HepG2 (cell line): ENCODE results near the gene TMEM185A. TPM values are rescaled to one million over a fixed set of nuclear protein-coding genes. Genes with fewer than 3 reads are reported as not detected.

ENCODE experiments used
- ATAC-seq: fragments of 200-7000 bp; cut with Tn5 transposase; 3 replicates; pipeline ENCODE4 v1.9.1; 2020; ENCODE audit warnings: mild to moderate bottlenecking, moderate library complexity
- BruUV-seq: library from RNA; stranded (reverse); fragments of 400-500 nt; replicated peaks from 2 replicates; lab custom pipeline; 2021; lab: Mats Ljungman, UMichigan
- CTCF ChIA-PET: fragments of 300-600 bp; formaldehyde crosslinking; extraction: SDS; loops from one replicate; lab custom pipeline; 2021; ENCODE audit warnings: low total read pairs, inconsistent platforms, low intra/inter-chr PET ratio; lab: Yijun Ruan, JAX
- POLR2A ChIA-PET: fragments of 350-600 bp; sonication (Branson Sonifier 250); formaldehyde crosslinking; loops from one replicate; lab custom pipeline; 2020; ENCODE audit warnings: antibody characterized with exemption, inconsistent platforms; lab: Yijun Ruan, JAX
- DNase-seq: peaks from one replicate; pipeline ENCODE4 v3.0.0-alpha.2; 2015; ENCODE audit warnings: low spot score
- FAIRE-seq: peaks from 3 replicates; lab custom pipeline; 2011; peaks lifted over from hg19 to GRCh38; lab: Jason Lieb, UNC
- H2AFZ ChIP-seq: one replicate; pipeline ENCODE4 v1.6.1; 2011; ENCODE audit warnings: low read length, inconsistent platforms
- H3K27ac ChIP-seq: fragments of 300-600 bp; 3 replicates; pipeline ENCODE4 v1.8.0; 2011; ENCODE audit warnings: mixed run types, mild to moderate bottlenecking, mixed read lengths, low read length, inconsistent platforms; ENCODE audit not compliant: insufficient read depth; ENCODE audit errors: extremely low read length
- H3K27me3 ChIP-seq, 2 experiments: fragments of 200-600 bp in 1 of 2; 2 replicates in 1 of 2; 3 replicates in 1 of 2; pipeline versions ENCODE4 v1.6.0 to v1.8.0; 2011; ENCODE audit warnings: low read length in 2 of 2, mild to moderate bottlenecking in 2 of 2, moderate library complexity in 2 of 2, inconsistent platforms in 1 of 2; ENCODE audit not compliant: insufficient read depth in 2 of 2, control insufficient read depth in 1 of 2
- H3K36me3 ChIP-seq, 2 experiments: fragments of 200-600 bp in 1 of 2; replicated peaks in 1 of 2; 2 replicates in 1 of 2; 3 replicates in 1 of 2; pipeline versions ENCODE4 v1.5.1 to v1.8.0; 2011; ENCODE audit warnings: low read length in 2 of 2, inconsistent platforms in 1 of 2; ENCODE audit not compliant: insufficient read depth in 2 of 2, control insufficient read depth in 1 of 2
- H3K4me1 ChIP-seq: 2 replicates; pipeline ENCODE4 v1.5.1; 2012; ENCODE audit warnings: low read length, inconsistent platforms; ENCODE audit not compliant: insufficient read depth
- H3K4me2 ChIP-seq: 2 replicates; pipeline ENCODE4 v1.6.0; 2011; ENCODE audit warnings: low read depth, low read length, inconsistent platforms
- H3K4me3 ChIP-seq, 3 experiments: fragments of 200-600 bp in 1 of 3; sonication (generic), shearing (Covaris generic) in 1 of 3; replicated peaks in 1 of 3; 2 replicates each; pipeline ENCODE4 v1.5.1; 2011 to 2016; ENCODE audit warnings: low read length in 3 of 3, inconsistent platforms in 2 of 3, low read depth in 2 of 3, mild to moderate bottlenecking in 2 of 3, control low read depth in 1 of 3, mixed read lengths in 1 of 3; ENCODE audit not compliant: insufficient read depth in 1 of 3
- H3K79me2 ChIP-seq: one replicate; pipeline ENCODE4 v1.6.1; 2011; ENCODE audit warnings: low read length, inconsistent platforms; ENCODE audit not compliant: insufficient read depth
- H3K9ac ChIP-seq: 2 replicates; pipeline ENCODE4 v1.6.0; 2011; ENCODE audit warnings: mild to moderate bottlenecking, low read depth, low read length, inconsistent platforms; ENCODE audit not compliant: insufficient read depth
- H3K9me3 ChIP-seq: 2 replicates; pipeline ENCODE4 v1.5.1; 2012; ENCODE audit warnings: mild to moderate bottlenecking, low read length
- H4K20me1 ChIP-seq: 2 replicates; pipeline ENCODE4 v1.6.0; 2011; ENCODE audit warnings: inconsistent platforms, mild to moderate bottlenecking, low read length, moderate library complexity; ENCODE audit not compliant: insufficient read depth
- ADNP ChIP-seq: sonication (generic); formaldehyde crosslinking; IDR thresholded peaks from 2 replicates; pipeline ENCODE4 v1.4.0; 2020; ENCODE audit warnings: missing genetic modification reagents
- DNMT1 ChIP-seq: sonication (generic); formaldehyde crosslinking; IDR thresholded peaks from 2 replicates; pipeline ENCODE4 v1.5.1; 2020; ENCODE audit warnings: mild to moderate bottlenecking, missing genetic modification reagents
- ELF3 ChIP-seq: IDR thresholded peaks from 2 replicates; pipeline ENCODE4 v1.6.1; 2016; ENCODE audit warnings: missing genetic modification reagents, missing compliant biosample characterization
- GPN1 ChIP-seq: sonication (generic); formaldehyde crosslinking; IDR thresholded peaks from 2 replicates; pipeline ENCODE4 v1.5.1; 2020; ENCODE audit warnings: missing genetic modification reagents, borderline replicate concordance
- KLF11 ChIP-seq: IDR thresholded peaks from 2 replicates; pipeline ENCODE4 v1.6.1; 2016; ENCODE audit warnings: missing compliant biosample characterization
- MIER2 ChIP-seq: IDR thresholded peaks from 2 replicates; pipeline ENCODE4 v1.6.1; 2016; ENCODE audit warnings: missing biosample characterization, missing genetic modification reagents
- NFE2L1 ChIP-seq: sonication (generic); formaldehyde crosslinking; IDR thresholded peaks from 2 replicates; pipeline ENCODE4 v1.4.0; 2020; ENCODE audit warnings: missing genetic modification reagents, mild to moderate bottlenecking, borderline replicate concordance
- ZMYM3 ChIP-seq: sonication (generic); formaldehyde crosslinking; IDR thresholded peaks from 2 replicates; pipeline ENCODE4 v1.5.1; 2020; ENCODE audit warnings: mild to moderate bottlenecking, missing genetic modification reagents
- ZNF451 ChIP-seq: sonication (generic); formaldehyde crosslinking; IDR thresholded peaks from 2 replicates; pipeline ENCODE4 v1.5.0; 2020; ENCODE audit warnings: mild to moderate bottlenecking, missing genetic modification reagents
- ZNF687 ChIP-seq: sonication (generic); formaldehyde crosslinking; IDR thresholded peaks from 2 replicates; pipeline ENCODE4 v1.5.1; 2020; ENCODE audit warnings: mild to moderate bottlenecking, missing genetic modification reagents, moderate library complexity
- ZNF704 ChIP-seq: sonication (generic); formaldehyde crosslinking; IDR thresholded peaks from 2 replicates; pipeline ENCODE4 v1.8.1; 2023; ENCODE audit warnings: mild to moderate bottlenecking, inconsistent platforms, moderate library complexity, missing genetic modification reagents, borderline replicate concordance
- WGBS: methylation state at CpG from one replicate; pipeline ENCODE4 v1.1.6; 2017; ENCODE audit warnings: low lambda C conversion rate; 5-methylcytosine and 5-hydroxymethylcytosine counted together
- in situ Hi-C: cut with HindIII; loops from 2 replicates; pipeline ENCODE4 v1.10.0; 2017; ENCODE audit warnings: low pct_unique_long_range_greater_than_20kb; ENCODE audit not compliant: extremely low pct_ligation_motif_present
- intact Hi-C: fragments of 100-400 bp; cut with micrococcal nuclease; formaldehyde crosslinking; loops from one replicate; pipeline ENCODE4 v1.10.0; 2022; ENCODE audit not compliant: unreplicated experiment
- polyA plus RNA-seq, 8 experiments: library from polyadenylated mRNA; depleted of rRNA in 3 of 8; stranded (reverse) in 7 of 8; unstranded in 1 of 8; fragments of >200 nt; fragmentation: Illumina TruSeq in 4 of 8; extraction: Trizol in 4 of 8; gene quantifications; 2 replicates each; pipeline versions ENCODE4 v1.2.1 to v1.2.3, GENCODE V29; 2011 to 2016; ENCODE audit warnings: low read depth in 4 of 8, missing spikeins in 1 of 8, mixed read lengths in 1 of 8; ENCODE audit not compliant: insufficient read depth in 1 of 8
- total RNA-seq, 5 experiments: library from RNA; depleted of rRNA; stranded (reverse); fragments of >200 nt; fragmentation: Illumina TruSeq; extraction: Trizol; gene quantifications; 2 replicates each; pipeline ENCODE4 v1.2.3, GENCODE V29; 2016; ENCODE audit warnings: low read depth in 1 of 5

Gene TMEM185A
- total and polyA plus RNA-seq, 2 of the 13 experiments (the other 11 are each of a cell fraction or from before 2014, with no cell fraction given), result 5.9 to 10.5 TPM

- ChIA-PET POLR2A (no interaction called here), CTCF (no interaction called here)
- TF ChIP-seq ZNF704 (CRISPR knock-in tag), result no peak
- H4K20me1 ChIP-seq, result no peaks in the 10 kb centered on the region
- H3K4me3 ChIP-seq, result no peak overlapping the region
- DNase-seq (no peak), ATAC-seq (no peak), FAIRE-seq (no peak)
- no peak overlapping the region for H2AFZ ChIP-seq
- no peak overlapping the region for H3K27ac ChIP-seq
- no peak overlapping the region for H3K4me2 ChIP-seq
- H3K27me3 ChIP-seq, result no peaks in the 10 kb centered on the region
- BruUV-seq, result no TSS peak
- H3K36me3 ChIP-seq, result no peaks in the 10 kb centered on the region
- H3K4me1 ChIP-seq, result no peaks in the 10 kb centered on the region
- 0% methylated on average over 2 of the region's 2 CpGs for WGBS
- H3K79me2 ChIP-seq, result no peaks in the 10 kb centered on the region
- H3K9me3 ChIP-seq, result no peaks in the 10 kb centered on the region
- intact Hi-C loops (no loop called here), in situ Hi-C loops (no loop called here)
- no peak overlapping the region for H3K9ac ChIP-seq
Observed at GRCh38 chrX:149641835-149642234, 10.2 kb upstream of the TMEM185A start.

GRCh38 chrX:149641432-149641831 is 9.8 kb upstream of the TMEM185A start:
- POLR2A ChIA-PET, result no interaction called here
- Histone ChIP-seq H4K20me1 (no peaks in the 10 kb centered on the region), H3K27me3 (no peaks in the 10 kb centered on the region), H3K27ac (no peak overlapping the region)
- 2% methylated on average over 3 of the region's 3 CpGs for WGBS
- no peak for ATAC-seq
- TF ChIP-seq ZNF451 (CRISPR knock-in tag) (no peak), MIER2 (CRISPR knock-in tag) (no peak), ELF3 (CRISPR knock-in tag) (no peak), KLF11 (CRISPR knock-in tag) (no peak), ZMYM3 (CRISPR knock-in tag) (no peak), ZNF687 (CRISPR knock-in tag) (no peak), DNMT1 (CRISPR knock-in tag) (no peak), ADNP (CRISPR knock-in tag) (no peak), NFE2L1 (CRISPR knock-in tag) (no peak), GPN1 (no peak)
- TF ChIP-seq, all 625 proteins: peak for 0
- DNase-seq (no peak), FAIRE-seq (no peak)
- Histone ChIP-seq H3K9me3 (no peaks in the 10 kb centered on the region), H2AFZ (no peak overlapping the region), H3K79me2 (no peaks in the 10 kb centered on the region), H3K36me3 (no peaks in the 10 kb centered on the region), H3K4me2 (no peak overlapping the region), H3K9ac (no peak overlapping the region), H3K4me1 (no peaks in the 10 kb centered on the region), H3K4me3 (no peak overlapping the region)
- CTCF ChIA-PET, result no interaction called here
- intact Hi-C loops (no loop called here), in situ Hi-C loops (no loop called here)
- BruUV-seq, result no TSS peak
